ENCODE results near the gene TRMT13.
"Not testable (repeated sequence)": the region's sequence is repeated elsewhere in the genome, so short reads cannot be mapped to it uniquely, and the experiment has no call there.

Gene TRMT13

GRCh38 chr1:100164702-100165101 is 31.7 kb downstream of the TRMT13 start:
- no peak for DNase-seq

- no peak for DNase-seq
Measured at GRCh38 chr1:100168051-100168450, 35.1 kb downstream of the TRMT13 start.

- no peak for DNase-seq
Measured at GRCh38 chr1:100177295-100178041, 44.5 kb downstream of the TRMT13 start.

- DNase-seq: no peak
Measured at GRCh38 chr1:100178091-100178490, 45.1 kb downstream of the TRMT13 start, which contains the start of gene LRRC39. TSS of gene LRRC39 (minus strand) at chr1:100178256. CDS start at chr1:100168516, 9,740 bp downstream.

- no peak for DNase-seq
Measured at GRCh38 chr1:100183370-100183769, 50.4 kb downstream of the TRMT13 start.

GRCh38 chr1:100184536-100184935 is 51.6 kb downstream of the TRMT13 start:
- no peak for DNase-seq

- DNase-seq: peak; percentile 9
Measured at GRCh38 chr1:100187912-100188311, 54.9 kb downstream of the TRMT13 start.

- DNase-seq: peak; percentile 91
Measured at GRCh38 chr1:100188617-100189016, 55.7 kb downstream of the TRMT13 start.

- DNase-seq: no peak
Measured at GRCh38 chr1:100198596-100198995, 65.6 kb downstream of the TRMT13 start.

GRCh38 chr1:100200060-100200459 is 67.1 kb downstream of the TRMT13 start:
- not testable (repeated sequence) for DNase-seq
